Heart left ventricle (tissue), 16 donors: ENCODE measurements around the gene DCLK1. TPM values are rescaled to one million over a fixed set of nuclear protein-coding genes. Genes with fewer than 3 reads are reported as not detected.

Source experiments
- ATAC-seq, 4 donors: fragments of 200-7000 bp; cut with Tn5 transposase; one replicate each; pipeline ENCODE4 v1.9.1; 2020 to 2022; ENCODE audit warnings: moderate library complexity in 4 of 4, mild to moderate bottlenecking in 3 of 4, moderate number of reproducible peaks in 1 of 4
- DNase-seq, 5 donors: peaks; one replicate each; pipeline ENCODE4 v3.0.0-alpha.2; 2020
- H3K27ac ChIP-seq, 12 donors: fragments of 200-600 bp; sonication (generic) in 4 of 12; one replicate each; pipeline versions ENCODE4 v1.5.0 to v1.8.0; 2016 to 2022; ENCODE audit warnings: mild to moderate bottlenecking in 2 of 12
- H3K27me3 ChIP-seq, 9 donors: fragments of 200-600 bp; sonication (generic) in 2 of 9; one replicate each; pipeline versions ENCODE4 v1.5.1 to v1.8.0; 2016 to 2022; ENCODE audit warnings: mild to moderate bottlenecking in 3 of 9
- H3K36me3 ChIP-seq, 9 donors: fragments of 200-600 bp; sonication (generic) in 2 of 9; one replicate each; pipeline versions ENCODE4 v1.5.0 to v1.8.0; 2018 to 2022; ENCODE audit warnings: mild to moderate bottlenecking in 2 of 9
- H3K4me1 ChIP-seq, 12 donors: fragments of 200-600 bp; sonication (generic) in 4 of 12; one replicate each; pipeline versions ENCODE4 v1.5.0 to v1.8.0; 2016 to 2022; ENCODE audit warnings: mild to moderate bottlenecking in 3 of 12
- H3K4me3 ChIP-seq, 12 donors: fragments of 200-600 bp; sonication (generic) in 4 of 12; one replicate each; pipeline versions ENCODE4 v1.5.0 to v1.8.0; 2017 to 2022; ENCODE audit warnings: mild to moderate bottlenecking in 9 of 12, moderate library complexity in 4 of 12
- H3K9me3 ChIP-seq, 12 donors: fragments of 200-600 bp; sonication (generic) in 4 of 12; one replicate each; pipeline versions ENCODE4 v1.5.0 to v1.8.0; 2016 to 2022; ENCODE audit warnings: mild to moderate bottlenecking in 1 of 12
- POLR2A ChIP-seq, 2 donors: fragments of 450-650 bp; IDR thresholded peaks; one replicate each; pipeline ENCODE4 v1.6.1; 2017; ENCODE audit warnings: antibody characterized with exemption in 2 of 2, mild to moderate bottlenecking in 2 of 2, moderate library complexity in 2 of 2
- WGBS, 4 donors: extraction: QIAGEN DNeasy Blood & Tissue Kit in 2 of 4; methylation state at CpG; one replicate each; pipeline versions ENCODE4 v1.1.5 to v1.1.7; 2013 to 2018; 5-methylcytosine and 5-hydroxymethylcytosine counted together
- intact Hi-C, 10 donors: fragments of 100-400 bp; cut with DNase I; formaldehyde crosslinking; loops; one replicate each; pipeline versions ENCODE4 v1.11.1 to v1.14.2; 2022
- polyA plus RNA-seq, 2 donors: library from polyadenylated mRNA; stranded (reverse); fragments of 200-250 nt; gene quantifications; one replicate each; pipeline ENCODE4 v1.2.3, GENCODE V29; 2013
- total RNA-seq, 9 donors: library from RNA; depleted of rRNA in 2 of 9; stranded (reverse); fragments of >200 nt in 2 of 9; fragmentation: NEBNext Ultra II Directional in 3 of 9; extraction: Animal tissue kit (Norgen Biotek cat#: 25700) in 3 of 9; gene quantifications; one replicate each; pipeline versions ENCODE4 v1.1.0 to v1.2.4, GENCODE V29; 2016 to 2023
- TF ChIP-seq, protein P1 (sequence below), 12 donors: fragments of 200-600 bp; sonication (generic) in 4 of 12; IDR thresholded peaks; one replicate each; pipeline versions ENCODE4 v1.5.0 to v1.8.0; 2018 to 2022; ENCODE audit warnings: antibody characterized with exemption in 12 of 12, mild to moderate bottlenecking in 5 of 12
- donor health status: ischemic (EF 13 %, LVEDD 7.1; RV severe dilation, severe dysfunction).
- donor health status: healthy with polysubstance abuse.
- donor health status: DM: no; HTN: yes; CAD: no.
- donor health status: DM: no; HTN: no; CAD: no.
- donor health status: ischemic (EF 25% LVEDD 6.9; RV normal size, moderate dysfunction).
- donor health status: ischemic (EF 25% LVEDD 5.7; RV mildly dilated, moderate dysfunction).
- donor health status: healthy.
- donor health status: DM: yes; HTN: yes; CAD: no.
- donor health status: ischemic (EF 35%, LVEDD 5.7; RV mildly dilated, moderate dysfunction).
- donor health status: nonischemic (EF 11% LVEDD 7.7; RV severe dilation, severe dysfunction).
- donor health status: DM: yes; HTN: yes; CAD: no.
- donor health status: PGD.
- donor health status: ischemic (EF 29% LVEDD 5.4; RV normal size, mild dysfunction).
- donor health status: nonischemic (EF 23%, LVEDD 6.1; RV moderate dilation, normal function).

The DCLK1 gene
- total and polyA plus RNA-seq, 11 donors, result 3.4 to 15.9 (median 11.2) TPM

- H3K27me3 ChIP-seq, result no peaks in the 10 kb centered on the region
- intact Hi-C loops, result no loop called here
- DNase-seq (no peak), ATAC-seq (no peak)
- TF ChIP-seq, protein P1, sequence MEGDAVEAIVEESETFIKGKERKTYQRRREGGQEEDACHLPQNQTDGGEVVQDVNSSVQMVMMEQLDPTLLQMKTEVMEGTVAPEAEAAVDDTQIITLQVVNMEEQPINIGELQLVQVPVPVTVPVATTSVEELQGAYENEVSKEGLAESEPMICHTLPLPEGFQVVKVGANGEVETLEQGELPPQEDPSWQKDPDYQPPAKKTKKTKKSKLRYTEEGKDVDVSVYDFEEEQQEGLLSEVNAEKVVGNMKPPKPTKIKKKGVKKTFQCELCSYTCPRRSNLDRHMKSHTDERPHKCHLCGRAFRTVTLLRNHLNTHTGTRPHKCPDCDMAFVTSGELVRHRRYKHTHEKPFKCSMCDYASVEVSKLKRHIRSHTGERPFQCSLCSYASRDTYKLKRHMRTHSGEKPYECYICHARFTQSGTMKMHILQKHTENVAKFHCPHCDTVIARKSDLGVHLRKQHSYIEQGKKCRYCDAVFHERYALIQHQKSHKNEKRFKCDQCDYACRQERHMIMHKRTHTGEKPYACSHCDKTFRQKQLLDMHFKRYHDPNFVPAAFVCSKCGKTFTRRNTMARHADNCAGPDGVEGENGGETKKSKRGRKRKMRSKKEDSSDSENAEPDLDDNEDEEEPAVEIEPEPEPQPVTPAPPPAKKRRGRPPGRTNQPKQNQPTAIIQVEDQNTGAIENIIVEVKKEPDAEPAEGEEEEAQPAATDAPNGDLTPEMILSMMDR (IDR thresholded peaks at IDR 0.05), result no peak
- TF ChIP-seq POLR2A (IDR thresholded peaks at IDR 0.05), result no peak
- H3K4me1 ChIP-seq, result peaks cover 0 to 20% (median 0%) of the 10 kb centered on the region in 12 donors
- 50 to 58% (median 54%) methylated on average over 4 of the region's 4 CpGs for WGBS, 4 donors
- no peak overlapping the region for H3K27ac ChIP-seq
- H3K4me3 ChIP-seq, result no peak overlapping the region
- H3K9me3 ChIP-seq, result no peaks in the 10 kb centered on the region
- no peaks in the 10 kb centered on the region for H3K36me3 ChIP-seq
These were observed 69.6 kb downstream of the DCLK1 start for GRCh38 chr13:36061621-36062020.

DNA sequence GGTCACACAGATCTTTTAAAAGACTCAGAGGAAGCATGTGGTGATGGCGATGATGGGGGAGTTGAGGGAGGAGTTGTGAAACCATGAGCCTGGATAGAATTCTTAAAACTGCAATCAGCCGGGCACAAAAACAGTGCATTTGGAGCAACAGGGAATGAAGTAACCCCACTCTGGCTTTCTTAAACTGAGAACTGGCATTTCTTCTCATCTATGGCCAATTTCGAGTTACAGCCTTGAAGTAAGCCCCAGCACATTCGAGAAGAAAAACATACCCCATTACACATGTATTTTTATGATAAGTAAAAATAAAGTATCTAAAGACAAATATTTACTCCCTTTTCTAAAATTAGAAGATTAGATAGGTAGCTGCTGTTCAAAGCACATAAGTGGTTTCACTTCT is 70.1 kb downstream of the DCLK1 start:
- ATAC-seq (no peak), DNase-seq (no peak)
- Histone ChIP-seq H3K9me3 (no peaks in the 10 kb centered on the region), H3K4me3 (no peak overlapping the region), H3K36me3 (no peaks in the 10 kb centered on the region), H3K27me3 (no peaks in the 10 kb centered on the region), H3K27ac (no peak overlapping the region), H3K4me1 (peaks cover 0 to 20% (median 0%) of the 10 kb centered on the region in 12 donors)
- TF ChIP-seq, protein P1 (IDR thresholded peaks at IDR 0.05), result no peak
- TF ChIP-seq POLR2A (IDR thresholded peaks at IDR 0.05), result no peak
- 62 to 70% (median 68%) methylated on average over 4 of the region's 4 CpGs for WGBS, 4 donors
- intact Hi-C loops, result no loop called here

DNA sequence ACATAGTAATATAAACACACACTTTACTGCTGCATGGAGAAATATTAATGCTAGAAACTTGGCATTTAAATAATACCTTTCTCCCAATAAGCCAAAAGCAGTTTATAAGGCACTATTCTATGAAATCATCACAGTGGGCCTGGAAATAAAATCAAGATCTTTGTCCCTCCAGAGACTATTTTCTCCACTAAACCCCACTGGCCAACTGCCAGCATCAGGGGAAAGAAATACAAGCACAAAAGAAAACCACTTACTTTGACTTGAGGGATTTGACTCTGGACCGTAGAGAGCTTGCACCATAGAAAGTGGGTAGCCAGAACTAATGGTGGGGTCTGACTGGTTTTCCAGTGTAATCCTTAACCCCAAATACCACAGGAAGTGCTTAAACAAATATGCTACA is 71.9 kb downstream of the DCLK1 start:
- DNase-seq, result no peak
- 52 to 63% (median 57%) methylated on average over 1 of the region's 1 CpG for WGBS, 4 donors
- intact Hi-C loops, result no loop called here
- Histone ChIP-seq H3K27me3 (no peaks in the 10 kb centered on the region), H3K27ac (no peak overlapping the region), H3K4me3 (no peak overlapping the region), H3K9me3 (no peaks in the 10 kb centered on the region), H3K4me1 (peaks cover 0 to 20% (median 0%) of the 10 kb centered on the region in 12 donors), H3K36me3 (no peaks in the 10 kb centered on the region)
- no peak for TF ChIP-seq POLR2A (IDR thresholded peaks at IDR 0.05)
- TF ChIP-seq, protein P1 (IDR thresholded peaks at IDR 0.05), result no peak
- ATAC-seq, result no peak

DNA sequence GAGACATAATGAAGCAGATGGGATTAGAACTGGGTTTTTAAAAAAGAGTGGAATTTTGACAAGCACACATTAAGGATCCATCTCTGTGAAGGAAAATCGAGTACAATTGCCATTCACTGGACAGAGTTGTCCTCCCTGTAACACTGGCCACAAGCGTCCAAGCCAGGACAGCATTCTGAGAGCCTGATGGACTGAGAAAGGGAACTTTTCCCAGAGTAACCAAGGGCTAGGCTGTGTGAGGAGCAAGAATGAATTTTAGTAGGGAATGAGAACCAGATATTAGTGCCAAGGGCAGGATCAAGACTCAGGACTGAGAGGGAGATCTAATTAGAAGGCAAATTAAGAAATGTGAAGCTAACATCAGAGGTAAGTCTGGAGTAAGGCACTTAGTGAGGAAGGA is 73.1 kb downstream of the DCLK1 start:
- no peak for DNase-seq
- WGBS, 4 donors, result 61 to 80% (median 75%) methylated on average over 2 of the region's 2 CpGs
- intact Hi-C loops, result no loop called here
- Histone ChIP-seq H3K36me3 (no peaks in the 10 kb centered on the region), H3K4me3 (no peak overlapping the region), H3K27me3 (no peaks in the 10 kb centered on the region), H3K4me1 (peaks cover 0 to 20% (median 0%) of the 10 kb centered on the region in 12 donors), H3K27ac (no peak overlapping the region), H3K9me3 (no peaks in the 10 kb centered on the region)
- no peak for ATAC-seq
- no peak for TF ChIP-seq POLR2A (IDR thresholded peaks at IDR 0.05)
- TF ChIP-seq, protein P1 (IDR thresholded peaks at IDR 0.05), result no peak
